ENCODE data around the gene SUN3.
"Not testable (repeated sequence)": the region's sequence is repeated elsewhere in the genome, so short reads cannot be mapped to it uniquely, and the experiment has no call there.

SUN3 gene

GRCh38 chr7:48004638-48005037 lies 24.3 kb downstream of the SUN3 start:
- Mint-ChIP-seq H3K27ac (no peak overlapping the region), H3K36me3 (no peaks in the 10 kb centered on the region), H3K4me3 (no peak overlapping the region), H3K27me3 (peaks cover 2% of the 10 kb centered on the region), H3K9me3 (ENCODE audit: low read depth) (no peaks in the 10 kb centered on the region), H3K4me1 (ENCODE audit: low read depth) (no peaks in the 10 kb centered on the region)

GRCh38 chr7:48004032-48004431 lies 24.9 kb downstream of the SUN3 start:
- no peaks in the 10 kb centered on the region for H3K4me1 Mint-ChIP-seq (ENCODE audit: low read depth)
- H3K4me3 Mint-ChIP-seq, result no peak overlapping the region
- H3K27me3 Mint-ChIP-seq, result peaks cover 2% of the 10 kb centered on the region
- no peaks in the 10 kb centered on the region for H3K9me3 Mint-ChIP-seq (ENCODE audit: low read depth)
- H3K36me3 Mint-ChIP-seq, result no peaks in the 10 kb centered on the region
- H3K27ac Mint-ChIP-seq, result no peak overlapping the region

- not testable (repeated sequence) for H3K9me3 Mint-ChIP-seq (ENCODE audit: low read depth); H3K27ac Mint-ChIP-seq; H3K36me3 Mint-ChIP-seq; H3K27me3 Mint-ChIP-seq; H3K4me3 Mint-ChIP-seq; H3K4me1 Mint-ChIP-seq (ENCODE audit: low read depth)
Measured at GRCh38 chr7:48000164-48000563, 28.7 kb downstream of the SUN3 start.

GRCh38 chr7:47999413-47999812 lies 29.5 kb downstream of the SUN3 start:
- no peaks in the 10 kb centered on the region for H3K27me3 Mint-ChIP-seq
- no peaks in the 10 kb centered on the region for H3K4me1 Mint-ChIP-seq (ENCODE audit: low read depth)
- peaks cover 7% of the 10 kb centered on the region for H3K9me3 Mint-ChIP-seq (ENCODE audit: low read depth)
- H3K36me3 Mint-ChIP-seq, result peaks cover 4% of the 10 kb centered on the region
- H3K27ac Mint-ChIP-seq, result no peak overlapping the region
- H3K4me3 Mint-ChIP-seq, result no peak overlapping the region

GRCh38 chr7:47992446-47992845 lies 36.5 kb downstream of the SUN3 start:
- H3K36me3 Mint-ChIP-seq, result peaks cover 4% of the 10 kb centered on the region
- H3K9me3 Mint-ChIP-seq (ENCODE audit: low read depth), result peaks cover 7% of the 10 kb centered on the region
- H3K4me3 Mint-ChIP-seq, result peak overlapping the region; percentile 89
- H3K4me1 Mint-ChIP-seq (ENCODE audit: low read depth), result peaks cover 20% of the 10 kb centered on the region
- peak overlapping the region; percentile 96 for H3K27ac Mint-ChIP-seq
- H3K27me3 Mint-ChIP-seq, result no peaks in the 10 kb centered on the region

- no peaks in the 10 kb centered on the region for H3K27me3 Mint-ChIP-seq
- peaks cover 20% of the 10 kb centered on the region for H3K4me1 Mint-ChIP-seq (ENCODE audit: low read depth)
- peaks cover 7% of the 10 kb centered on the region for H3K9me3 Mint-ChIP-seq (ENCODE audit: low read depth)
- peaks cover 4% of the 10 kb centered on the region for H3K36me3 Mint-ChIP-seq
- peak overlapping the region; percentile 96 for H3K27ac Mint-ChIP-seq
- peak overlapping the region; percentile 89 for H3K4me3 Mint-ChIP-seq
Measured at GRCh38 chr7:47991741-47992311, 37.1 kb downstream of the SUN3 start.

- no peaks in the 10 kb centered on the region for H3K27me3 Mint-ChIP-seq
- peaks cover 20% of the 10 kb centered on the region for H3K4me1 Mint-ChIP-seq (ENCODE audit: low read depth)
- H3K36me3 Mint-ChIP-seq, result peaks cover 4% of the 10 kb centered on the region
- peak overlapping the region; percentile 89 for H3K4me3 Mint-ChIP-seq
- H3K27ac Mint-ChIP-seq, result peak overlapping the region; percentile 96
- H3K9me3 Mint-ChIP-seq (ENCODE audit: low read depth), result peaks cover 7% of the 10 kb centered on the region
Measured at GRCh38 chr7:47991270-47991669, 37.6 kb downstream of the SUN3 start.

GRCh38 chr7:47990592-47990991 lies 38.3 kb downstream of the SUN3 start:
- Mint-ChIP-seq H3K4me3 (no peak overlapping the region), H3K27ac (peak overlapping the region; percentile 31), H3K27me3 (no peaks in the 10 kb centered on the region), H3K9me3 (ENCODE audit: low read depth) (peaks cover 7% of the 10 kb centered on the region), H3K4me1 (ENCODE audit: low read depth) (peaks cover 20% of the 10 kb centered on the region), H3K36me3 (peaks cover 4% of the 10 kb centered on the region)

- not testable (repeated sequence) for H3K4me3 Mint-ChIP-seq; H3K9me3 Mint-ChIP-seq (ENCODE audit: low read depth); H3K27me3 Mint-ChIP-seq; H3K27ac Mint-ChIP-seq; H3K36me3 Mint-ChIP-seq
- peaks cover 20% of the 10 kb centered on the region for H3K4me1 Mint-ChIP-seq (ENCODE audit: low read depth)
Measured at GRCh38 chr7:47989607-47990400, 39.1 kb downstream of the SUN3 start.

GRCh38 chr7:47988496-47989386 lies 40.2 kb downstream of the SUN3 start:
- peaks cover 20% of the 10 kb centered on the region for H3K4me1 Mint-ChIP-seq (ENCODE audit: low read depth)
- no peaks in the 10 kb centered on the region for H3K36me3 Mint-ChIP-seq
- H3K27ac Mint-ChIP-seq, result no peak overlapping the region
- no peaks in the 10 kb centered on the region for H3K9me3 Mint-ChIP-seq (ENCODE audit: low read depth)
- no peaks in the 10 kb centered on the region for H3K27me3 Mint-ChIP-seq
- no peak overlapping the region for H3K4me3 Mint-ChIP-seq

- no peak overlapping the region for H3K27ac Mint-ChIP-seq
Measured at GRCh38 chr7:47982610-47983009, 46.3 kb downstream of the SUN3 start.

GRCh38 chr7:47980648-47981047 lies 48.3 kb downstream of the SUN3 start:
- not testable (repeated sequence) for H3K27me3 Mint-ChIP-seq; H3K4me3 Mint-ChIP-seq; H3K9me3 Mint-ChIP-seq (ENCODE audit: low read depth); H3K27ac Mint-ChIP-seq
- Mint-ChIP-seq H3K36me3 (peaks cover 11% of the 10 kb centered on the region), H3K4me1 (ENCODE audit: low read depth) (peaks cover 26% of the 10 kb centered on the region)

More at GRCh38 chr7:47982610-47983009, 46.3 kb downstream of the SUN3 start:
- Mint-ChIP-seq H3K9me3 (ENCODE audit: low read depth) (no peaks in the 10 kb centered on the region), H3K4me3 (no peak overlapping the region), H3K4me1 (ENCODE audit: low read depth) (peaks cover 18% of the 10 kb centered on the region), H3K27me3 (no peaks in the 10 kb centered on the region), H3K36me3 (peaks cover 9% of the 10 kb centered on the region)

- Mint-ChIP-seq H3K4me1 (ENCODE audit: low read depth) (peaks cover 26% of the 10 kb centered on the region), H3K36me3 (peaks cover 11% of the 10 kb centered on the region), H3K9me3 (ENCODE audit: low read depth) (no peaks in the 10 kb centered on the region), H3K4me3 (peak overlapping the region; percentile 98), H3K27me3 (no peaks in the 10 kb centered on the region), H3K27ac (peak overlapping the region; percentile 99)
Measured at GRCh38 chr7:47979832-47980181, 49.1 kb downstream of the SUN3 start.

GRCh38 chr7:47979145-47979831 lies 49.6 kb downstream of the SUN3 start, which contains the start of gene HUS1:
Gene HUS1, minus strand, starts transcription at chr7:47979615. Its CDS starts 96 bp downstream, at chr7:47979519.
- Mint-ChIP-seq H3K4me3 (peak within 1 kb of the TSS; percentile 98), H3K27me3 (no peaks in the 10 kb centered on the region), H3K4me1 (ENCODE audit: low read depth) (peaks cover 31% of the 10 kb centered on the region), H3K36me3 (peaks cover 13% of the 10 kb centered on the region), H3K9me3 (ENCODE audit: low read depth) (no peaks in the 10 kb centered on the region), H3K27ac (peak within 1 kb of the TSS; percentile 99)

Data from activated naive CD8-positive, alpha-beta T cell (primary cell).